UCSD-AML1 (cell line): ENCODE data around the gene SPEF2.
"Not testable (repeated sequence)": the region's sequence is repeated elsewhere in the genome, so short reads cannot be mapped to it uniquely, and the experiment has no call there.

ENCODE experiments used
- DNase-seq: peaks from one replicate; lab custom pipeline; 2025; ENCODE audit not compliant: unreplicated experiment; lab: John Stamatoyannopoulos, UW

SPEF2 gene

DNA sequence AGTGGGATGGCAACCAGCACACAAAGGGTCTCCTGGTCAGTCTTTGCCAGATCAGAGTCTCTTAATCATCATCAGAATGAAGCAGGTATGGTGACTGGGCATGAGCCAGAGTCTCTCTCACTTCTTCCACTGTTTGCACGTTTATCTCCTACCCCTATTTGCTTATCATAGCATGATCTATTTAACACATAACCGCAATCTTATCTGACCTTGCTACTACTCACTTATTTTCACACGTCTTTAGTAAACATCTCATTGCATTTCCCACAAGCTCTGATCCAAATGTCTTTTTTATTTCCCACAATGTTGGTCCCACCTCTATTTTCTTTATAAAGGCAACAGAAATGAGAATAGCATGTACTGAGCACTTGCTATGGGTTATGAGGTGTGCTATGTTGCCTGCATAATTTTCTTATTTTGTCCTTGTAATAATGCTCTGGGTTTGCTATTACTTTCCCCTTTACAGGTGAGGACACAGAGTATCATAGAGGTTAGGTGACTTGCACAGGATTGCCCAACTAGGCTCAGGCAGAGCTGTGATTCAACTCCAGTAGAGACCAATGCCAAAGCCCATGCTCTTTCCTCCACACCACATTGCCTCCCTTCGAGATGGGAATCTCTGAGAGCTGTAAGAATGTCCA lies 199.3 kb downstream of the SPEF2 start:
- DNase-seq: no peak

DNA sequence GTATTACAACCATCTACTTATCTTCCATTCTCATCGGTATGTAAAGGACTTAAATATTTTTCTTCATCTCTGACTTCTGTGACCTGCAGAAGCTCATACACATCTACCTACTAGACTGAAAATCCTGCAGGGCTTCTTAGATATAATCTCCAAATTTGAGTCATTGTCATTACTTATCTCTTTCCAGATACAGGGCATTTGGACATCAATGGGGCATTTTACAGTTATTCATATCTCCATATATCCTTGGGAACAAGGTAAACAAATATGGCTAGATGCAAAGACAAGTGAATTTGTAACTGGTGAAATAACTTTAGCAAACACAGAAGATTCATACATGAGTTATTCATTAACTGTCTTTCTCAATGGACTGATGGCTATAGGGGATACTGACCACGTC lies 201.4 kb downstream of the SPEF2 start:
- DNase-seq: no peak

DNA sequence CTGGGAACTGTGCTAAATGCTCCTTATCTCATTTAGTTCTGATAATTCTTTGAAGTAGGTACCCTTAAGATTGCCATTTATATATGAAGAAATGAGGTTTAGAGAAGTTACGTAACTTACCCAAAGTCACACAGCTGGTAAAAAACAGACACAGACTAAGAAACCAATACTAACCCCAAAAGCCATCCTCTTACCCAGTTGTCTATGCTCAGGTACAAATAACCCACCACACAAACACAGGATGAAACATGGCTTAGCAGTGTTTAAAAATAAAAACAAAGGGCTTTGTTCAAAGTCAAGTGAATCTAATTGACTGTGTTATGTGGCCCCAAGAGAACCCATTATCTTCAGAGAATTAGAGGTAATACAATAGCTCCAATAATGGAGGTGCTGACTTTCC lies 202.0 kb downstream of the SPEF2 start:
- DNase-seq: no peak

DNA sequence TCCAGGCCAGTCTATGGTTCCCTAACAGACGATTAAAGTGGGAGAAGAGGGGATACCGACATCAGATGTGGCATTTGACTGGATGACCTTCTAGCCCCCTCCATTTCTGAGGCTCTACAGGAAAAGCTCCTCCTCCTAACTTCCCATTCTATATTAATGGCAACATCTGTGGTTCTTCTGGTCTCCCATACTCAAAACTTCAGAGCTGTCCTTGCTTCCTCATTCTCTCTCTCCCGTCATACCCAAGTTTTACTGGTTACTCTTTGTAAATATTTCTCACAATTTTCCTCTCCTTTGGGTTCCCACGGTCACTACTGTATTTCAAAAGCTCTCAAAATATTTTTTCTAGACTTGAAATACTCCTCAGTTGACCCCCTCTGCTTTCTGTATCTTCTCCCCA lies 203.1 kb downstream of the SPEF2 start:
- DNase-seq: no peak

DNA sequence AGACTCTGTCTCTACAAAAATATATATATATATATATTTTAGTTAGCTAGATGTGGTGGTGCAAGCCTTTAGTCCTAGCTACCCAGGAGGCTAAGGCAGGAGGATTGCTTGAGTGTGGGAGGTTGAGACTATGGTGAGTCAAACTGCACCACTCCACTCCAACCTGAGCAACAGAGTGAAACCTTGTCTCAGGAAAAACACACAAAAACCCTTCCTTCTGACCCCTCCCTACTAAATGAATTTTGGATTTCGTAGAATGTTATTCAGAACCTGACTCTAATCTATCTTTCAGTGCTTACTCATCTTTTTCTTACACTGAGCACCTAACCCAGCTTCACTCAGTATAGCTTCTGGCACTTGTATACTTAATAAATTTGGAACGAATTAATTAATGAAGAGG lies 203.8 kb downstream of the SPEF2 start:
- DNase-seq: no peak

DNA sequence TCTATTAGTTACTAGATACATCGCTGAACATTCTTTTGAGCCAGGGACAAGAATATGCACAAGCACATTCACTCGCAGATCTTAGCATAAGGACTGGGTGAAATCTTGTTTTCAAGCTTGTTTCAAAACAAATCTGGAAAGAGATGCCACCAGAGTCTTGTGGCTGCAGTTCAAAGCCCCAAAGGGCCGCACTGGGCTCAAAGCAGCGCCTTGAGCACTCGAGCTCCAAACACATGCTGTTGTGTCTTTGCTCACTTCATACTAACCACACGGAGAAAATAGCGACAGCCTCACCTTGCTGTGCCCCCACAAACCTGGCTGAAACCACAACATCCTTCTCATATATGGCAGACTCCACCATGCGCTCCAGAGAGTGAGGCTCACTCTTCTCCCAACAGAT lies 204.8 kb downstream of the SPEF2 start:
- no peak for DNase-seq

DNA sequence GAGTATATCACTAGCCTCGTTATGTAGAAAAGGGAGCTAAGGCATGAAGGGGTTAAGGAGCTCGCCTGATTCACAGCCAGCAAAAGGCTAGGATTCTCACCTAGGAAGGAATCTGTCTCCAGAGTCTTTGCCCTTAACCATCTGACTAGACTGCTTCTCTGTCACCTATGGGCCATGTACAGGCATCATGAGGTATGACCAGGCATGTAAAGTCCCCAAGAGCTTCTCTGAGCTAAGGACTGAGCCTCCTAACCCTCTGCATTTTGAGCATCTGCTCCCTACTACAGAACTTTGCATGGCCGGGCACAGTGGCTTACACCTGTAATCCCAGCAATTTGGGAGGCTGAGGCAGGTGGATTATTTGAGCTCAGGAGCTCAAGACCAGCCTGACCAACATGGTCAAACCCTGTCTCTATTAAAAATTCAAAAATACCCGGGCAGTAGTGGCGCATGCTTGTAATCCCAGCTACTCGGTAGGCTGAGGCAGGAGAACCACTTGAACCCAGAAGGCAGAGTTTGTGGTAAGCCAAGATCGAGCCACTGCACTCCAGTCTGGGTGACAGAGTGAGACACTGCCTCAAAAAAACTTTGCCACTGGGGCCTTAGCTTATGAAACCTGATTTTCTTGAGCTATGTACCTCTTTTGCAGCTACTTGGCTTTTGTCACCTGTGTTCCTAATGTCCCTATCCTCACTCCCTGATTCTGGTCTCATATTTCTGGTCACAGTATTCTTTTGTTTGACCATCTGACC lies 205.9 kb downstream of the SPEF2 start:
- no peak for DNase-seq

DNA sequence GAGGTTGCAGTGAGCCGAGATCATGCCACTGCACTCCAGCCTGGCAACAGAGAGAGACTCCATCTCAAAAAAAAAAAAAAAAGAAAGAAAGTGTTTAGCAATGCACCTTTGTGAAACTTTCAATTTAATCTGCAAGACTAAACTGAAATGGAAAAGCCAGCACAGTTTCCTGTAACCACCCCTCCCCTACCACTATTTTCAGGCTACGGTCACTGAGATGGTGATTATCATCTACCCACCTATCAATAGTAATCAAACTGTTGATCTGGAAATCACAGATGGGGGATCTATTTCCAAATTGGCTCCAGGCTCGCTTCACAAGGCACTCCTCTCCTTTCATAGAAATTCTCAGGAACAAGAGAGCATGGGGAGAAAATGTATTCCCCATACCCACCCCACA lies 208.4 kb downstream of the SPEF2 start:
- no peak for DNase-seq

DNA sequence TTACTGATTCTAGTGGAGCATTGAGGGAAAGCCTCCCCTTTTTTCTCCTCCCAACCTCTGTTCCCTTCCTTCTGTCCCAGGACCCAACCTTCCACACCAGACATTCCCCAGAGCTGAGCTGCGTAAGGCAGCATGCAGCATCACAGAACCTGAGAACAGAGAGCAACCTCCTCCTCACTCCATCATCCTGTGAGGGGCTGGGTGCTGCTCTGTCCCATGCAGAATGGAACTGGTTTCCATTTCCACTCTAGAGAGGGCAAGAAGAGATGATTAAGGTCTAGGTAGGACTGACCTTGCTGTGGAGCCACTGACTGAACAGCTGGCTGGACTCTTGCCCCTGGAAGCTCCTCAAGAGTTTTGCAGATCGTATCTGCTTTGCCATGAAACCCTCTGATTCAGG lies 208.9 kb downstream of the SPEF2 start:
- no peak for DNase-seq

DNA sequence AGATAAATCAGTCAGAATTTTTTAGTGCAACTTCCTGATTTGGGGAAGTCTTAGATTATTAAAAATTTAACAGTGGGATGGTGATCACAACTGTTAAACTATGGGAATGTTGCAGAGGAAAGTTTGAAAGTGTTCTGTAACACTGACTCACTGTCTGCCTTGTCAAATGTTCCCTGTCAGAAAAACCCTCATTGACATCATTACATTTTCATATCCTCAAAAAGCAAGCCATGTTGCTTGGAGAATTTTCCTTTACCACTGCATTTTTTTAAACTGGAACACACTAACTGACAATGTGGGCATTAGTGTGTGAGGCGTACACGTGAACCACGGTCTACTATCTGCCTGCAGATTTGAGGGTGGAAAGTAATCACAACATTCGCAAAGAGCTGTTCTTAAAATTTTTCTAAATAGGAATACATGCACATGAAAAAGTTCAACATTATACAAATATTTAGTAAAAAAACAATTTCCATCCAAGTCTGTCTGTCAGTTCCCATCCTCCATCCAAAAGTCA lies 210.5 kb downstream of the SPEF2 start:
- DNase-seq: no peak

DNA sequence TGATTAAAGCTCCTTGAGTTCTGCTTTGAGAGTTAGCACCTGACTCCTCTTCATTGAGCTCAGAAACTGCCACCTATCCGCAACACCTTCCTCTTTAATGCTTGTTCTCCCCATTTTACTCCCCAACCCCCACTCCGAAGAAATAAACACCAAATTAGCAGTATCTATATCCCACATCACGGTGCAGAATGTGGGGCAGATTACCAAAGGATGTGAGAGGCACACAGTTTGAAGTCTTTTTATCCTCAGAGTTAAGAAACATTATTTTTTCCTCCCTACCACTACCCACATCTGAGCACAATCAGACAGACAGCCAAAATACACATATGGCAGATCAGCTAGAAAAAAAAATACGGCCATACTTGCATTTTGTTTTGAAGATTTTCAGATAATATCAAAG lies 212.9 kb downstream of the SPEF2 start:
- DNase-seq: no peak

DNA sequence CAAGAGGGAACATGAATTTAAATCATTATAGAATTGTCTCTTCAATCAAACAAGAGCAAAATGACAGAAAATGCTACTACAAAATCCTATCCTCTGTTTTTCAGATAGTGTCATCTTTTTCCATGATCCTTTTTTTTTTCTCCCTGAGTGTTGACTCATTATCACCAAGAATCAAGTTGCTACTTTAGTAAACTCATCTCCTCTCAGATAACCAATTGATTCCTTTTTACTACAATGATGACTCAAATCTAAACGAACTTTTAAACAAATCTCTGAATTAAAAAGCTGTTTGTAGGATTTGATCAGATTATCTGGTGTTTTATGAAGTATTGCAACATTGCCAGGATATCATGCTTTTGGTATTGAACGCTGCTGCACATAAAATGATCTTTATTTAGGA lies 215.1 kb downstream of the SPEF2 start:
- DNase-seq: no peak

DNA sequence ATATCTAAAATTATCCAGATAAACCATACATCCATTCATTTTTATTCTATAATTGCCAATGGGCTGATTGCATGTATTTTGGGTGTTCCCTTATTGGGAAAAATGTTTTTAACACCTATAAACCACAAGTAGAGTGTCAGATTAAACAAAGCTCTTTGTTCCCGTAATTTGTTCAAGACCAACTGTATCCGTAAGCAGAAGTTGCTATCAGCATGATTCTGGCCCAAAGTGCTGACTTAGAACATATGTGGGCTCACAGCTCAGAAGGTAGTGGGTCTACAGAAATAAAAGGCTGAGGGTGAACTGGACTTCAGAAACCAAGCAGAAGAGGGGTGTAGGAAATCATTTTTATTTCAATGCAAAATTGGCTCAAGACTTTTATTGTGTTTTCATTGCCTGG lies 215.6 kb downstream of the SPEF2 start:
- DNase-seq: no peak

DNA sequence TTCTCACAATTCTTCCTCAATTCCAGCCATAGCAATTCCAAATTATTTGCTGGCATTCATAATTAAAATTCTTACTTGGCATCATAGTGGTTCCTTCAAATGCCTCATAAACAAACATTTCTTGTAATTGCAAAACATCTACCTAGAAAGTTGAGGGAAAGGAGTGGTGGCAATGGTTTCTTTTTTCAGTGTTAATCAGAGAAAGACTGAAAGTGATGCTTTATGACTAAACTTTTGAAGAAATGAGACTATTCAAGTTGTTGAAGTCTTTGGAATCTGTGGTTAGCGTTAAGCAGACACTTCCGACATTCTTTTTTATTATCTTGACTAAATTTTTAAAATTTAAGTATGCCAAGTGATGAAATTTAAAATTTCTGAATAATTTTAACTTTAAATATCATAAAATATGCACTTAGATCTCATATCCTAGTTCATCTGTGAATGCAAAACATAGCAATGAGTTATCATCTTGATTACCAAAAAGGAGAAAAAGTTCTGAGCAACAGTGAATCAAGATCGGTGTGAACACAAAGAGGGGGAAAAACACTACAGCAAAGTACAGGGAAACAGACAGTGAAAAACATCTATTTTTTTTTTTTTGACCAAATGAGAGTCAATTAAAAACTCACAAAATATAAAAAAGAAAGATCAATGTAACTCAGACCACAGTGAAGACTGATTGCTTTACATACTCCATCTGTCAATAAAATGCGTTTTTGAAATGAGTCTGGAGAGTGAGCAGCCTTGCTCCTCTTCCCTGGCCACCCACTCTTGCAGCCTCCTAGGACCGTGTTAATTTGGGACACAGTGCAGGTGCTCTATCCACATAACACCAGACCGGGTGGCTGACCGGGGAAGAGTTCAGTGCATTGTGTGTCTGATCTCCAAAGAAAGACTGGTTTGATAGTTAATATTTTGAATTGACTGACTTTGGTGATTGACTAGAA lies 218.4 kb downstream of the SPEF2 start:
- DNase-seq: no peak

DNA sequence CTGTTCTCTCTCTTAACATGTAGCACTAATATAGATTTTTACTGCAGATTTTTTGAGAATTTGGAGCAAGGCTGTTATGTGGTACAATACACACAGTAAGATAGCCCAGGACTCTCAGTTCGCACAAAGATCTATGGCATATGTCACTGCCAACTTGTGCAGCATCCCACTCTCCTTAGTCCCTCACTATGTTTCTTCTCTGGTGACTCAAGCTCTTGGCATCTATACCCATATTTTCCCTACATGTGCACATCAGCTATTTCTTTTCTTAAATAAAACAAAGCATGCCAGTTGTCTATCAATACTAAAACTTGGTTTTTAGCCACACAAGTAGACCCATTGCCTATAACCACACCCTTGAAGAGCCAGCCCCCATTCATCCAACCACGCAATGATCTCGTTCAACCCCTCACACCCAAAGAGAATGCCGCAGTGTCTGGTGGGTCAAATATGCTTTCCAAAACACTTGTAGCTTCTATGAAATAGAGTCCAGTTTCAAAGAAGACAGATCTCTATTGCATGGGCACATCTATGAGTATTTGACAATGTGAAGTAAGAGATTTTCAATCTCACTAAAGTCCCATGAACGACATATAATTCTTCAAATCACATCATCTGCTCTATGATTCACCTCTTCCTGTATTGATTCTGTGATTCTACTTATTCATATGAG lies 220.8 kb downstream of the SPEF2 start:
- DNase-seq: no peak

DNA sequence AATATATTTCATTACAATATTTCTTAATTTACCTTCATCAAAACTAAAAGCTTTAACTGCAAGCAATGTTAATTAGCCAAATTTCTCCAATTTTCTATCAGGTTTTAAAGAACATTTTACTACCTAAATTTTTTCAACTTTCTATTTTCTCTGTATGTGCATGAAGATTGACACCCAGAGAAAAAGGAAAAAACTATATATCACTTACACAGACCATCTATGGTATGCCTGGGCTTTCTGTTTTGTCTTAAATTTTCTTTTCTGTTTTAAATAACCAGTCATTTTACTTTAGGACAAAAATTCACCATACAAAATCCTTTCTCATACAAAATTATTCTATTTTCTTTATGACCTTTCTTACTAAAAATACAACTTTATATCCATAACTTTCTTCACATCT lies 225.2 kb downstream of the SPEF2 start:
- no peak for DNase-seq

DNA sequence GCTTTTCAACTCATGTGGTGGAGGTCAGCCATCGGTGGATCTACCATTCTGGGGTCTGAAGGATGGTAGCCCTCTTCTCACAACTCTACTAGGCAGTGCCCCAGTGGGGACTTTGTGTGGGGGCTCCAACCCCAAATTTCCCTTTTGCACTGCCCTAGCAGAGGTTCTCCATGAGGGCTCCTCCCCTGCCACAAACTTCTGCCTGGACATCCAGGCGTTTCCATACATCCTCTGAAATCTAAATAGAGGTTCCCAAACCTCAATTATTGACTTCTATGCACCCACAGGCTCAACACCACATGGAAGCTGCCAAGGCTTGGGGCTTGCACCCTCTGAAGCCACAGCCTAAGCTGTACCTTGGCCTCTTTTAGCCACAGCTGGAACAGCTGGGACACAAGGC lies 227.8 kb downstream of the SPEF2 start:
- not testable (repeated sequence) for DNase-seq

DNA sequence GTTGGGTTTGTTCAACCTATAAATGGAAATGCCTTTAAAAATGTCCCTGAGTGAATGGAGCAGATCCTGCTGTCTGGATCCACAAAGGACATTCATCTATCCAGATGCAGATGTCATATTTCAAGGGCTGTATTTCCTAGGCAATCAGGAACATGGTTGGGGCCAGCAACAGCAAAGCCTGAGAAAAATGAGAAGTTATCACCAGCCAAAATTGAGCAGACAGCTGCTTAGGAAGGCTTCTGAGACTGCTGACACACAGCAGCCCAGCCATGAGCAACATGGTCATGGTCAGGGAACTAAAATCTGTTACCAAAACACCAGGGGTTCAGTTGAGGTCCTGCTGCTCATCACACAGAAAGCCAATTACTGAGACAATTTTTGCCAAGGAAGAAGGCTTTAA lies 229.8 kb downstream of the SPEF2 start:
- no peak for DNase-seq

DNA sequence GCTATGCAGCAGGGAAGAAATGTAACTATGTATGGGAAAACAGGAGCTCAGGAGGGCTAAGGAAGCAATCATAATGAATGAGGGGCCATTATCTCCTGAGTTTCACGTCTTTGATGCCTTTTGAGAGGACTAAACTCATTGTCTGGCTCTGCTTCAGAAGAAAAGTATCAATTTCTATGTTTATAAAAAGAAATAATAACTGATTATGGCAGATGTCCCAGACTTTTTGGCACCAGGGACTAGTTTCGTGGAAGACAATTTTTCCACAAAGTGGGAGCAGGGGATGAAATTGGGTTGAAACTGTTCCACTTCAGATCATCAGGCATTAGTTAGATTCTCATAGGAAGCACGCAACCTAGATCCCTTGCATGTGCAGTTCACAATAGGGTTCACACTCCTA lies 230.3 kb downstream of the SPEF2 start:
- DNase-seq: no peak

DNA sequence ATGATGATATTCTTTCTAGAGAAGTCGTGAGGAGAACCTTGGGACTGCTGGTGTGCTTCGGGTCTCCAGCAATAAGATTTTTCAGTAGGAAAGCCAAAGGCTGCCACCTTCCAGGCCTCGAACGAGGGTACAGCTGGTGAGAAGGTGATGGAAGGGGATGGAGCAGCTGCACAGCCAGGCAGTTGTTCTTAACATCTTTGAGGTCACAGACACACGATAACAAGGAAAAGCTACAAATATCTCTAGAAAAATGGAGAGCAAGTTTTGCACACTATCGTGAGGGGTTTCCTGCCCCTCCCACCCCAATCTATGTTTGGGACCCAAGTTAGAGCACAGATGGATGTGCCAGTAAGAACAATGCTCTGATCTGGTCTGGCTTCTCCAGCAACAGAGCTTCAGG lies 232.2 kb downstream of the SPEF2 start:
- DNase-seq: no peak
